ENCODE measurements around the gene DTX3L.

The DTX3L gene

GRCh38 chr3:122608916-122609315 is 44.8 kb downstream of the DTX3L start:
- DNase-seq, result no peak

GRCh38 chr3:122609798-122610559 is 45.8 kb downstream of the DTX3L start:
- no peak for DNase-seq

GRCh38 chr3:122612696-122613095 is 48.6 kb downstream of the DTX3L start:
- DNase-seq, result no peak

GRCh38 chr3:122615303-122615702 is 51.2 kb downstream of the DTX3L start:
- no peak for DNase-seq

GRCh38 chr3:122618614-122619013 is 54.5 kb downstream of the DTX3L start:
- no peak for DNase-seq

- DNase-seq, result no peak
These were observed 54.9 kb downstream of the DTX3L start for GRCh38 chr3:122619040-122619439.

GRCh38 chr3:122620399-122620798 is 56.3 kb downstream of the DTX3L start:
- DNase-seq, result no peak

- DNase-seq, result no peak
These were observed 57.0 kb downstream of the DTX3L start for GRCh38 chr3:122621112-122621511.

- DNase-seq, result no peak
These were observed 59.1 kb downstream of the DTX3L start for GRCh38 chr3:122623031-122623829.

Measured in NCI-H526 treated with DMSO at 0.1 percent for 48 hours (cell line).